Mesenteric fat pad (tissue), 1 donor: Measurements from ENCODE around the gene WDR5B. TPM values are rescaled to one million over a fixed set of nuclear protein-coding genes. Genes with fewer than 3 reads are reported as not detected.
"Not testable (repeated sequence)": the region's sequence is repeated elsewhere in the genome, so short reads cannot be mapped to it uniquely, and the experiment has no call there.

Experiments used
- DNase-seq: peaks from one replicate; pipeline ENCODE4 v3.0.0-alpha.2; 2020; ENCODE audit warnings: low spot score
- total RNA-seq: library from RNA; stranded (reverse); fragmentation: NEBNext Ultra II Directional; extraction: Animal tissue kit (Norgen Biotek cat#: 25700); gene quantifications from one replicate; pipeline ENCODE4 v1.2.1, GENCODE V29; 2021
- donor health status: DM: yes; HTN: yes; CAD: no.

WDR5B gene
- total RNA-seq, 1 donor from 2014 or later: 4.0 TPM

DNA sequence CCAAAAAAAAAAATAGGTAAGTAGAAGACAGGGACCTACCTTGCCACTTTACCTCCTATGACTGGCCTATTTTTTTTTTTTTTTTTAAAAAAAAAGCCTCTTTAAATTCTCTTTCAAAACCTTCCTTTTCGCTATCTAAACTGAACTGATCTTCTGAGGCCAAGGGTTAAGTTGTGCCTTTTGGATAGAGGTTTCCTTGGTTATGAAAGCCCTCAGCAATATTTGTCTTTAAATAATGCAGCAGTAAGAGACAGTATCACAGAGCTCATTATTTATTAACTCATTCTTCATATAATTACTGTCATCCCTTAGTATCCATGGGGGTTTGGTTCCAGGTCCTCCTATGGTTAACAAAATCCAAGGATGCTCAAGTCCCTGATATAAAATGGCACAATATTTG is 41.8 kb downstream of the WDR5B start:
- DNase-seq: no peak

DNA sequence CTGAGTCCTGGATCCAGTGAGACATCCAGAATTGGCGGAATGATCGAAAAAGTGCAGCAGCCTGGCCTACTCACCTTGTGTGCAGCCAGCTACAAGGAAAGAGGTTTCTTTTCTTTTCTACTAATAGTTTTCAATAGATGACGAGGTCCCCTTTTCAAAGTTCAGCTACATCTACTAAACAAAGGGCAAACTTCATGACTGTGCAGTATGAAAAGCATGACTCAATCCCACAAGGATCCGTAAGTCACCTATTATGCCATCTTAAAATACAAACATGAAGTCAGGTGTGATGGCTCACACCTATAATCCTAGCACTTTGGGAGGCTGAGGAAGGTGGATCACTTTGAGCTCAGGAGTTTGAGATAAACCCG is 49.5 kb downstream of the WDR5B start:
- DNase-seq: no peak

DNA sequence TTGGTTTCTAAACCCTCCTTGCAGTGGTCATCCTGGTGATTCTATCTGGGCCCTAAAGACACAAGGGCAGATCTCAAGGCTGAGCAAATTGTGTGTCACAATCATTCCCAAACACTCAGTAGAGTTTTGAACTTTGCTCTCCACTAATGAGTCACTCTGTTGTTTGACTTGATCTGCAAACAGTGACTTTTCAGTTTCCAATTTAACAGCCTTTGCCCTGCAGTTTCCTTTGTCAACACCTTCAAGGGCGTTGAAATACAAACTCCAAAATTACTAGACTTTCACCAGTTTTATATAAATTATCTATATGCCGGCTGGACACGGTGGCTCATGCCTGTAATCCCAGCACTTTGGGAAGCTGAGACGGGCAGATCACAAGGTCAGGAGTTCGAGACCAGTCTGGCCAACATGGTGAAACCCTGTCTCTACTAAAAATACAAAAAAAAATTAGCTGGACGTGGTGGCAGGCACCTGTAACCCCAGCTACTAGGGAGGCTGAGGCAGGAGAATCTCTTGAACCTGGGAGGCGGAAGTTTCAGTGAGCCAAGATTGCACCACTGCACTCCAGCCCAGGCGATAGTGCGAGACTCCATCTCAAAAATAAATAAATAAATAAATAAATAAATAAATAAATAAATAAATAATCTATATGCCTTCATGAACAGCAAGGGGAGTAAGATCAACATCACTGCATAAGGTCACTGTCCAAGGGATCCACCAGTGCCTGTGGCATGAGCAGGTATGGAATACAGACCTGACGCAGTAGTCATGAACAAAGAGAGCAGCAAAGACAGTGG is 50.1 kb downstream of the WDR5B start:
- DNase-seq: not testable (repeated sequence)

DNA sequence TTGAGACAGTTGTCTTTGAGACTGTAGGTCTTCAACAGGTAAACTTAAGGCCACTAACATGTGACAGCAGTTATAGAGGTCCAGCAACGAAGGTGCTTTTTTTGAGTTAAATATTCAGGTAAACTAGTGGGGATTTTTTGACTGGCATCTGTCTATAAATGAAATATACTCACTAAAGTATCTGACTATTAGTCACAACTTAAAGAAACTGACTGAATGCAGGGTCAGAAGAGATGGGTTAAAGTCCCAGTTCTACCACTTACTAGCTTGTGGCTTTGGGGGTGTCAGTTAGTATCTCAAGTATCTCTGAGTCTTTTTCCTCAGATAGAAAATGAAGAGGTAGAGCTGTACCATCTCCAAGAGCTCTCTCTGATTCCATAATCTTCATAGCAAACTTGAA is 50.8 kb downstream of the WDR5B start:
- no peak for DNase-seq

DNA sequence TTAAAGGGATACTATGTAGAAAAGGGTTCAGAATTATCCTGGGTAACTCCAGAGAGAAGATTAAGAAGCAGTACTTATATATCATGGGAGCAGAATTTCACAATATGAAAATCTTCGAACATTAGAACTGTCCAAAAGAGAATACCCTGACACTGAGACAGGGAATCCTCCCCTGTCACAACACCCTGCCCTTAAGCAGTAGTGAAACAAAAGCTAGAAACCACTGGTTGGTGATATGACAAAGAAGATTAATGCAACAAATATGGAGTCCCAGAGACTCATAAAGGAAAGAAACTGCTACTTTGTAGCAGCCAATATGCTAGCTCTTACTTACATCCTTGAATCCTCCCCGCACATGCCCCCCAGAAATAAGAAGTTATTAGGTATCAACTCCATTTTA is 51.4 kb downstream of the WDR5B start:
- no peak for DNase-seq

Other genes starting within 250 kb of the WDR5B start
- not detected for gene CASR, start 232.4 kb downstream of the WDR5B start, total RNA-seq
- 28.7 TPM for gene CSTA, start 90.8 kb downstream of the WDR5B start, total RNA-seq
- 22.0 TPM for gene MIX23, start 32.8 kb downstream of the WDR5B start, total RNA-seq
- gene FAM162A, start 31.9 kb downstream of the WDR5B start, total RNA-seq: 29.1 TPM
- gene KPNA1, start 98.9 kb upstream of the WDR5B start, total RNA-seq: 107 TPM
- gene PARP9, start 148.2 kb upstream of the WDR5B start, total RNA-seq: 39.6 TPM
- gene DTX3L, start 148.3 kb upstream of the WDR5B start, total RNA-seq: 41.6 TPM
- 2.9 TPM for gene PARP15, start 161.6 kb upstream of the WDR5B start, total RNA-seq